Myocyte (in vitro differentiated cells): Measurements from ENCODE around the gene GAB3. TPM values are rescaled to one million over a fixed set of nuclear protein-coding genes. Genes with fewer than 3 reads are reported as not detected.
A peak's percentile ranks its signal among the peaks of the same experiment; 100 is the strongest.

Experiments used
- DNase-seq: peaks from one replicate; pipeline ENCODE4 v3.0.0-alpha.2; 2012; ENCODE audit warnings: low read depth
- polyA plus RNA-seq: library from polyadenylated mRNA; unstranded; fragments of >200 nt; gene quantifications from one replicate; pipeline ENCODE4 v1.2.1, GENCODE V29; 2012; ENCODE audit warnings: missing spikeins
- total RNA-seq: library from RNA; depleted of rRNA; stranded (reverse); fragments of >200 nt; gene quantifications from 2 replicates; pipeline ENCODE4 v1.2.3, GENCODE V29; 2014

The GAB3 gene, protein sequence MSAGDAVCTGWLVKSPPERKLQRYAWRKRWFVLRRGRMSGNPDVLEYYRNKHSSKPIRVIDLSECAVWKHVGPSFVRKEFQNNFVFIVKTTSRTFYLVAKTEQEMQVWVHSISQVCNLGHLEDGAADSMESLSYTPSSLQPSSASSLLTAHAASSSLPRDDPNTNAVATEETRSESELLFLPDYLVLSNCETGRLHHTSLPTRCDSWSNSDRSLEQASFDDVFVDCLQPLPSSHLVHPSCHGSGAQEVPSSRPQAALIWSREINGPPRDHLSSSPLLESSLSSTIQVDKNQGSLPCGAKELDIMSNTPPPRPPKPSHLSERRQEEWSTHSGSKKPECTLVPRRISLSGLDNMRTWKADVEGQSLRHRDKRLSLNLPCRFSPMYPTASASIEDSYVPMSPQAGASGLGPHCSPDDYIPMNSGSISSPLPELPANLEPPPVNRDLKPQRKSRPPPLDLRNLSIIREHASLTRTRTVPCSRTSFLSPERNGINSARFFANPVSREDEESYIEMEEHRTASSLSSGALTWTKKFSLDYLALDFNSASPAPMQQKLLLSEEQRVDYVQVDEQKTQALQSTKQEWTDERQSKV
- 7.3 TPM in 2 replicates for total RNA-seq
- 0.73 TPM for polyA plus RNA-seq

DNA sequence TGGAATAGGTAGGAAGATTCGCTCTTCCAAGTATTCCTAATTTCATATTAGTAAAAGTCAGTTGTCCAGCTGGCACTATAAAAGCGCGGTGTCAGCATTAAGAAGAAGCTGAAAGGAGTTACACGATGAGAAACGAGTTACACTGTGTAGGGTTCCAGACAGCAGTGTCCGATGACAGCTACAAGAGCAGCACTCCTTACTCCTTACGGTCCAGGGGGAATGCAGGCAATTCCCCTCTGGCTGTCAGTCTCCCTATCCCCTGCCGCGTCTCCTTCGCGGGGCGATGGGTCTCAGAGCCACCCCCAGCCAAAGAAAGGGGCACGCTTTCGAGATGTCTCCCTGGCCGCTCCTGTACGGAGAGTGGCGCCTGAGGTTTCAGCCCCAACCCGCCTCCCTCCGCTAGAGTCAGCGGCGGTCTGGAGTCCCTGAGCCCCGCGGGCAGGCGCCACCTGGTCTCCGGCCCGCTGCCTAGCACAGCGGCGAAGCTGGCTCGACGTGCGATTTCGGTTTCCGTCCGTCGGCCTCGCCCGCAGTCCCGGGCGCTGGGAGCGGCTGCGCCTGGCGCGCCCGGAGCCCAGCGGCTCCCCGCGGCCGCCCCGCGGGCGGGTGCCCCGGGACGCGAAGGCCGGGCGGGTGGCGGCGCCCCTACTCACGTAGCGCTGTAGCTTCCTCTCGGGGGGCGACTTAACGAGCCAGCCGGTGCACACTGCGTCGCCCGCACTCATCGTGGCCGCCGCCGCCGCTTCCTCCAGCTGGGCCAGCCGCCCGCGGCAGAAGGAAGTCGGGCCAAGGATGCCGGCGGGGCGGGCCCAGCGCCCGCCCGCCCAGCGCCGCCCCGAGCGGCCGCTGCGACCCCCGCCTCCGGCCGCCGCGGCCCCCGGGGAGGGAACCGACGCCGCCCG is at the start of gene GAB3:
TSS of gene GAB3 (minus strand) at position 777 of the 902 bp plus-strand sequence. CDS start at position 725, 52 bp downstream.
- DNase-seq, result peak; percentile 34

DNA sequence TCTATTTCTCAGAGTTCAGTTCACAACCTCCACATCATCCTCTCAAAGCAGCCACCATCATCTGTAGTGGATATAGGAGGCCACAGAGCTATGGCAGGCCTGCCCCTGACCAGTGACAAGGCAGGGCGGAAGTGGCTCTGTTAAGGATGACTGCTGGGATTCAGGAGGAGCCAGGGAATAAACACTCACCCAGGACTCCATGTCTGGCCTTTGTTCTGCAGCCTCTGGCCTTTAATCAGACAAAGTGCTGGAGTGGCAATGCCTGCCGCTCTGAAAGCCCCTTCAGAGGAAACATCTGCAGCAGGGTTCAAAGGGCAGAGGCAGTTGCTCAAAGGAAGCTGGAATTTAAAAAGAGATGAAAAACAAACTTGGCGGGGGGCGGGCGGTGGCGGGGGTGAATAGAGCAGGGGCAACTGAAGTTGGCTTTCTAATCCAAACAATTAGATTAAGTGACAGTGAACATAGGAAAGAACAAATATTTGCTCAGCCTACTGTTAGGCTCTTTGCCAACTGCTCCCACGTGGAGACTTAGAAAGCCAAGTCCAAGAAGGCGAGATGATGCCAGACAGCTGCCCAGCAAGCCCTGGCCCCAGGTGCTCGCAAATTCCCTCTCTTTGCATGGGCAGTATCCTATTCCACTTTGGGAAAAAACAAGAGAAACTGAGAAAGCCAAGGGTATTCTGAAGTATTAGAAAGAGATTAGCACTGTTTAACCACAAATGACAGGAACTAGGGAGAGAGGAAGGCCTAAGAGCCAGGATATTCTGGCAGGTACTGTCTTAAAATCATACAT is 48.9 kb upstream of the GAB3 start:
- DNase-seq, result peak; percentile 12

DNA sequence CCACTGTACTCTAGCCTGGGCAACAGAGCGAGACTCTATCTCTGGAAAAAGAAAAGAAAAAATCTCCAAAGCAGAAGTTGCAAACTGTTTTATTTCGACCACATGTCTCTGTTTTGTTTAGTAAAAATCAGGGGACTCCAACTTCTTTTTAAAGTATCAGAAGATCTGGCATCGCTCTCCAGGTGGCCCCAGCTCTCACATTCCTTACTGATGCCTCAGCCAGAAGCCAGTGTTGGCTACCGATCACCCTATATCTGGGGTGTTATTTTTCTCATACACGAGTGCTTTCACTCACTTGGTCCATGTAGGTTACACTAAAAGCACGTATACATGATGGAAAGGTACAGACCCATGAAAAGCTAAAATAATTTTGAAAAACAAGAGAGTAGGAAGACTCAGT is 46.1 kb upstream of the GAB3 start:
- no peak for DNase-seq

DNA sequence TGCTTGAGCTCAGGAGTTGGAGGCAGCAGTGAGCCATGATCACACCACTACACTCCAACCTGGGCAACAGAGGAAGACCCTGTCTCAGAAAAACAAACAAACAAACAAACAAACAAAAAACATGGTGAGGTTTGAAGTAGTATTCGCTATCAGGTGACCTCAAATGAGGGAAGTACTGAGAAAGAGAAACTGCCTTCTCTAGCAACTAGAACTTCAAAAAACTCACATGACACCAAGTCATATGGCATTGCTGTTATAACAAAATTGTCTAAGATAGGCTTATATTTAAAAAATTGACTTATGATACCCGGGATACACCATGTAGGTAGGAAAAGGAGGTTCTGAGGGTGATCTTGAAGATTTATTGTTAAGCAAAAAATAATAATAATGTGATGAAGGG is 44.1 kb upstream of the GAB3 start:
- DNase-seq, result no peak

DNA sequence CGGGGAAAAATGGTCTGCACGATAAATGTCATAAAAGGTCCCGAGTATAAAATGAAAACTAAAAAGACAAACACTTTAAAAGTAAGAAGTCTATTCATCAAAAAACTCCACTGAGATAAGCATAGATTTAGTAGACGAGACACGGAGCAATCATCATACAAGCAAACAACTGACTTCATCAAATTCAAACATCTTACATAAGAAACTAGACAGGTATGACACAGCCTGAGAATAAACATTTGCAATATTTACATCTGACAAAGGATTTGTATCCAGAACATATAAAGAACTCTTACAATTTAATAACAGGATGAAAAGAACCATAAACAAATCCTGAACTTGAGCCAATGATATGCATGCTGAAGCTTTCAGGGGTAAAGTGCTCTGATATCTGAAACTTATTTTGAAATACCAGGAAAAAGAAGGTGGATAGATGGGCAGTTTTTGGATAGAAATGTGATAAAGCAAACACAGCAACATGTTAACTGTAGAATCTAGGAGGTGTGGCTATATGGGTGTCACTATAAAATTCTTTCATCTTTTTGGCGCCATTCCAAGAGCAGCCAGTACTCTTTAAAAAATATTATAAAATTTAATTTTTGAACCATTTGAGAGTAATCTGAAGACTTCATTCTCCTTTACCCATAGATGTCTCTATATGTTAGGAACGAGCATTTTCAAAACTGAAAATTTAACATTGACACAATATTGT is 42.4 kb upstream of the GAB3 start:
- no peak for DNase-seq

DNA sequence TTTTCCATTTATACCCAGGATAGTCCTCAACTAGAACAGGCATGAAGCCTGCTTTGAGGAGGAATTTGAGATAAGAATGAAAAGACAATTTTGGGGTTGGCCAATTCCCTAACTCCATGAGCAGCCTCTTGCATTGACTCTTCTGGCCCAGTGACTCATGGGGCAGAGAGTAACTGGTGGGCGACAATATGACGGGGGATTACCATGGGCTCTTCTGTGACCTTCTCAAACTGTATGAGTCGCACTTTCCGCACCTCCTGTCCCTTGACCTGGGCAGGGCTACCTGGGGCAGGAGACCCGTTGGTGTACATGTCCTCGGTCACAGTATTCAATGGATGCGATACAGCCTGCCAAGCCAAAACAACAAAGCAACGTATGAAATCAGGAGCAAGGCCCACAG is 41.1 kb upstream of the GAB3 start:
- DNase-seq, result no peak

DNA sequence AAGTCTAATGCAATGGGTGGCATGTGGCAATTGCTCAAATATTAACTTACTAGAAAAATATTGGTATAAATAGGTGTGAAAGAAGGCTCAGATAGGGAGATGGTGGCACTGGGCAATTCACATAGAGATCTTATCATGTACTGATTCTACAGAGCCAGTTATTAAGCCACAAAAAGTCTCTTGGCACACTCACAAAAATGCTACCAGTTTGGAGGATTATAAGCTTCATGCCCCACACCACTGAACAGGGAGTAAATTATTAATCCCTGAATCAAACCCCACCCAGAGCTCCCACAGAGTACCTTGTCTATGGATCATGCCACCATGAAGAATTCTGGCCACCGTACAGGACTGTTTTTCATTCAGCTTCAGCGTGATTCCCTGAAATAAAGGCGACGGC is 40.6 kb upstream of the GAB3 start:
- DNase-seq, result no peak

DNA sequence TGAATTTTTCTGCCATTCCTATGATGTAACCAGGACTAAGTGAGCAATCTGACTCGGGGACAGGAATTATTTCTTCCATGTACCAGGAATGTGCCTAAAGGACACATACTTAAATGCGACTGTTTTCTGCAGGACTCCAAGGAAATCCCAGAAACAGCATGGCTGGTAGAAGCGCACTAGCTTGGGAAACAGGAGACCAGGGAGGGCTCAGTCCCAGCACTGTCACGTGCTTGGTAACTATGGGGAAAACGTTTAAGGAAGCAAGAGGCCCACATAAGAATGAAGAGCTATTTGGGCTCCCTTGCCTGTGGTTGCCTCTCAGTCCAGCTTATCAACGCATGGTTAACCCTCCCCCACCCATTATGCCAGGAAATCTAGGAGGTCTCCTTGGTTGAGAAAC is 34.8 kb upstream of the GAB3 start:
- no peak for DNase-seq

DNA sequence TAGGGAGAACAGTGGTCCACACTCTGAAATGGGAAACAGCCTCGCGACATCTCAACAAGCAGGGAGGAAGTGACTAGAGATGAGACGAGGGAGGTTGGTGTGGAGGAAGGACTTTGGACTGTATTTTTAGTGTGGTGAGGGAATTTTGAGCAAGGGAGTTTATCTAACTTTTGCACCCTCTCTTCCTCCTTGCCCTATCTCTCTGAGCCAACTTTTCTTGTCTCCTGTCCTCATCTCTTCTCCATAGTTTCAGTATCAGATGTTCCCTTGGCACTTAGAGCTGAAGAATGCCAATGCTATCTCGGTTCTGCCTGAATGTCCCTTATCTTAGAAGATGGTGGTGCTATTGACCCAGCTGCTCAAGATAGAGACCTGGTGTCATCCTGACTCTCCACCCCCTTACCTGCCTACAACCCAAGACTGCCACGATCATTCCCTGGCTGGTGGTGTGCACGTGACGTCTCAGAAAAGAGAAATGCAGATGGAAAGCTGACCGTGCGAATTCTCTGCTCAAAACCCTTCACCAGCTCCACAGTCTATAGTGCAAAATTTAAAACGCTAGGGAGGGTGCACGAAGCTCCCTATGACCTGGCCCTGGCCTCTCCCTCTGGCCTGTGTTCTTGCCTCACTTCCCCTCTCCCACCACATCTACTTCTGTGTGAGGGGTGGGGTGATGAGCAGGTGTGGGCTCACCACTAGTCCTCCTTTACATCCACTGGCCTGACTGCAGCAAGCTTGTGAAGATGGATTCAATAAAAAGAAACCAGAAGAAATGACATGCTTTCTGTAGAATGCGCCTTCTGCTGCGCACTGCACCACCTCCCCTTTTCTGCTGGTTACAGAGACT is 33.5 kb upstream of the GAB3 start:
- DNase-seq, result no peak

DNA sequence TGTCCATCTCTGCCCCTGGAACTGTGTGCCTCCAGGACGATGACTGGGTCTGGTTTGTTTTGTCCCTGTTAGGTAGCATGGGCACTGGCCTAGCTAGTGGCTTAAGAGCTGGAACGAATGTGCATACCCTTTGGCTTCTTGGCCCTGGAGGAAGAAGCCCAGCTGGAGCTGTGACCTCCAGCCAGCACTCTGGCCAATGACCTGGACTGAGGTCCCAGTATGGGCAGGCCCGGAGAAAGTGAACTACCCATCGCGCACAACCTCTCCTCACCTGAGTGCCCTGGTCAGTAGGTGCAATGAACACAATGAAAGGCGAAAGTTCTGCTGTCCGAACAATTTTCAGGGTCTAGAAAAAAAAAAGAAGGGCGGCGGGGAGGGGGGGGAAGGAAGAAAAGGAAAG is 30.1 kb upstream of the GAB3 start:
- no peak for DNase-seq

DNA sequence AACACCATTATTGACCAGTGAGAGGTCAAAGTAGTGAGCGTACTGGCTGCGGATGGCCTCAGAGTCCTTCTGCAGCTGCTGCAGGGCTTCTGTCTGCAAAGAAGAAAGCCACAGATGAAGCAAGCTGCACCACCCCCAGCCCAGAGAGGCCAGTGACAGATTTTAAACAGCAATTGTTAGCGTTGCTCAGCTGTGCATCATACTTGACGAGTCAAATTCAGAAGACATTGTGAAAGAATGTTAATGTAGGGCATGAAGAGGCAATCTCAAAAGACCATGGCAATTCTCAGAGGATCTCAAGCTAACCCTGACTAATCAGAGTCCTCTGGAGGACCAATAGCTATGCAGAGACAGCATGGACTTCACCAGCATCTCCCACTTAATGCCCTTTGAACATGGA is 28.4 kb upstream of the GAB3 start:
- peak; percentile 83 for DNase-seq

DNA sequence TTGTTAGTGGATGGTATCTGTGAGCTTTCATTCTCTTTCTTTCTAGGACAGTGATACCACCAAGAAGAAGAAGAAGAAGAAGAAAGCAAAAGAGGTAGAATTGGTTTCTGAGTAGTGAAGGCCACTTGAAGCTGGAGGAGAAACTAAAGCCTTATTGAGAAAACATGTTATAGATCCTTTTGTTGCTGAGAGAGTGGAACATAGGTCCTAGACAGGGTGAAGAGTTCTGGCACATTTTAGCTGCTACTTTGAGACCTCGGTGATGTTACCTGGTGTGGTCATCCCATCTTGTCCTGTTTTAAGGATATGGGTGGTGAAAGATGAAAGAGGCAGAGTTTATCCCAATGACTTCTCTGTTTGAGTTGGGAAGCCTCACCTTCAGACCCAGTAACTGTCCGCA is 25.9 kb upstream of the GAB3 start:
- DNase-seq, result no peak

DNA sequence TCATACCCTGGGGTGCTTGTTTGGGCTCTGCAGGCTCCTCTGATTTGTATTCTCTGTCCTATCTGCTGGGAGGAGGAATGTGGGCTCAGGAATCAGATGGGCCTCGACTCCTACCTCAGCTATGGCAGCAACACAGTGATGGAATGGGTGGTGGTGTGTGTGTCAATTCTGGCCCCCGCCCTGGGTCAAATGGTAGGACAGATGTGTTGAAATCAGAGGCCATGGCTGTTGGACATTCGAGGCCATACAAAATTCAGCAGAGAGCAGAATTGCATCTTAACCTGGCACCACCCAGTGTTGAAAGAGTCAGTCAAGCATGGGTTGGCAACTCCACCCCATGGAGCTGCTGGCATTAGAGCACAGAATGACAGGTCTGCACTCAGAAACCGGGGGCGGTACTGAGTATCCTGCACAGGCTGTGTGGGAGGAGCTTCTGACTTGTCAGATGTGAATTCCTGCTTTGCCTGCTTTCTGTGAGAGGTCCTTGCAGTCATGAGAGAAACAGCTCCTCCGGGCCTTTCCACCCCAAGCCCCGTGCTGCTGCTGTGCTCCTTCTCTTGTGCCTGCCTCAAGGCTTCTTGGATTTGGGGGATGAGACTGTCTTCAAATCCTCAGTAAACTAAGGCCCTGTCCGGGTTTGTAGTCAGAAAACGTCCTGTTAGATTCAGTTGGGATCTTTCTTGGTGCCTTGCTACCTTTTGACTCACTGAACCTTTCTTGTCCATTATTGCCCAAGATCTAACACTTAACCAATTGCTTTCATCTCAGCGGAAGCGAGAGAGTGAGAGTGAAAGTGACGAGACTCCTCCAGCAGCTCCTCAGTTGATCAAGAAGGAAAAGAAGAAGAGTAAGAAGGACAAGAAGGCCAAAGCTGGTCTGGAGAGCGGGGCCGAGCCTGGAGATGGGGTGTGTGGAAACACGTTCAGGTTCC is 24.8 kb upstream of the GAB3 start:
- DNase-seq, result peak; percentile 9

DNA sequence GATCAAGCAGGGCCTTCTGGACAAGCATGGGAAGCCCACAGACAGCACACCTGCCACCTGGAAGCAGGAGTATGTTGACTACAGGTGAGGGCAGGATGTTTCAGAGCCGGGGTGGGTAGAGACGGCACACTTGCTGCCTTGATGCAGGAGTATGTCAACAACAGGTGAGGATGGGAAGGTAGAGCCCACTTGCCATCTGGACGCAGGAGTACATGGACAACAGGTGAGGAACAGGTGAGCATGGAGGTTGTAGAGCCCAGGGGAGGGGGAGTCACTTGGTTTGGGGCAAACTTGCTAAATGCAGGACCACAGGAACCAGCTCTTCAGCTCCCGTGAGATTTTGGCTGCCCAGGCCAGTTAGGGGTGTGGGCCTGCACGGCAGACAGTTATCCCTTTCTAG is 23.7 kb upstream of the GAB3 start:
- no peak for DNase-seq

DNA sequence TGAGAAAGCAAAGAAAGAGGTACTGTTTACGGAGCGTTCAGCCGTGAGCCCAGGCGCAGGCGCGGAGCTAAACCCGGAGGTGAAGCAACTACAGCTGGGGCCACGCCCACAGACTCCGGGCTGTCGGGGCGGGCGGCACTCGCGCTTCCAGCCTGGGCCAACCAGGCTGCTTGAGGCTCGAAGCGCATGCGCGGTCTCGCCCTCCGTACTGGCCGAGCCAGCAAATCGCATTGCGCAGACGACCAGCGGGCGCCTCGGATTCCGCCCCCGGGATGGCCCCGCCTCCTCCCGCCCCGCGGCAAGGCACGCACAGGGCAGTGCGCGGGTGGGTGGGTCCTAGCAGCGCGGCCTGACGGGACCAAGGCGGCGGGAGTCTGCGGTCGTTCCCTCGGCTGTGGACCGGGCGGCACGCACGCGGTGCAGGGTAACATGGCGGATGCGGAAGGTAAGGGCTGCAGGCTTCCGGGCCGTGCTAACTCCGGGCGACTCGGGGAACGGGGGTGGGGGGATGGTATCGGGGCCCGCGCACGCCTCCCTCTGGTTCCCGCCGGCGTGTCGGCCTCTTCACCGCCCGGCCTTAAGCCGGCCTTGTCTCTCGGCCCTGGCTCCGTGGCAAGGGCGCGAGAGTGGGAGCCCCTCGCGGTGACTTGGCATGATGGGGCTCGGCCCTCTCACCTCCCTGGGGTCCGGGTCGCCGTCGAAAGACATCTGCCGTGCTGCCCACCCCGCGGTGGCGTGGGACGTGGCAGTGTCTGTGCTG is 11.8 kb upstream of the GAB3 start, which contains the start of gene DKC1:
TSS of gene DKC1 (plus strand) at position 328 of the 760 bp plus-strand sequence. CDS start at position 430, 102 bp downstream.
- DNase-seq, result peak; percentile 93

DNA sequence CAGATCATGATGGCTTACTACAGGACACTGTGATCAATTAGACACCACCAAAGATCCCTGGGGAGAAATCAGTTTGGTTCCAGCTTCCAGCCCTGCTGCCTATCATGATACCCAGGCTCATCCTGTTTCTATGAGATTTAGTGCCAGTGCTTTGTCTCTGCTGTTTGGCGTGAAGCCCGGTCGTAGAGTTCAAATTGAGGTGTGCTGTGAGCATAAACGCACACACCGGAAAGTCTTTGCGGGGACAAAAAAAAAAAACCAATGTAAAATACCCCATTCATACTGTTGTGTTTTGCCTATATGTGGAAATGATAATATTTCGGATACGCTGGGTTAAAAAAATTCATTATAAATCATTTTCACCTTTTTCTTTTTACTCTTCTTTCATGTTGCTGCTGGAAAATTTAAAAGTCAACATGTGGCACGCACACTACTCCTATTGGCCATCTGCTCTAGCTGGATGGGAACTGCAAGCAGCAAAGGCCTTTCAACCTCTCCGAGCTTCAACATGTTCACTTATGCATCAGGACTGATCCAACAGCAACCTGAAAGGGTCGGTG is 11.2 kb upstream of the GAB3 start:
- no peak for DNase-seq

DNA sequence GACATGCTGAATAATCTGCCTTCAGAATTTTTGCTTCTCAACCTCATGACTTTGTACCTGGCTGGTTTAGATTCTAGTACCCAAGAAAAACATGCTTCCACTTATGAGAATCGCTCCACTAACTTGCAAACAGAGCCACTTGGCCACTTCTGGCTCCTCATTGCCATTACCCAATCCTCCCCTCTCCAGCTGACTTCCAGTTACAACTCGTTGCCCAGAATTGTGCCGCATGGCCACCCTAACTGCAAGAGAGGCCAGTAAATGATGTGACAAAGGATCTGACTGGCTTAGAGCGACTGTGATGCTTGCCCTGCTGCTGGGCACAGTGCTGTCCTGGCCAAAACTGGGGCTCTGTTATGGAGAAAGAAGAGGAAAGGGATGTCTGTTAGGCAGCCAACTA is 7.8 kb upstream of the GAB3 start:
- DNase-seq, result no peak
